Daoy (cell line): ENCODE data around the gene FOXL1. TPM values are rescaled to one million over a fixed set of nuclear protein-coding genes. Genes with fewer than 3 reads are reported as not detected.

Source experiments
- DNase-seq: peaks from one replicate; pipeline ENCODE4 v3.0.0-alpha.2; 2015; ENCODE audit warnings: low read depth
- total RNA-seq: library from RNA; depleted of rRNA; stranded (reverse); fragments of >200 nt; shearing (Covaris generic); gene quantifications from 2 replicates; pipeline ENCODE4 v1.2.3, GENCODE V29; 2014; rRNA removed

The FOXL1 gene
- total RNA-seq, 1 experiment from 2014 or later = 4.9 TPM

- DNase-seq = peak; percentile 21
These were observed 53.1 kb downstream of the FOXL1 start for GRCh38 chr16:86631444-86631843.

Other genes with a start within 250 kb of the FOXL1 start
- gene FOXF1, start 68.0 kb upstream of the FOXL1 start, total RNA-seq = 2.1 and 2.2 TPM in 2 replicates
- 6.5 and 13.9 TPM in 2 replicates for gene MTHFSD, start 23.3 kb upstream of the FOXL1 start, total RNA-seq
- 4.6 and 5.4 TPM in 2 replicates for gene FOXC2, start 11.7 kb upstream of the FOXL1 start, total RNA-seq